ENCODE results near the gene CYP27A1.

The CYP27A1 gene

DNA sequence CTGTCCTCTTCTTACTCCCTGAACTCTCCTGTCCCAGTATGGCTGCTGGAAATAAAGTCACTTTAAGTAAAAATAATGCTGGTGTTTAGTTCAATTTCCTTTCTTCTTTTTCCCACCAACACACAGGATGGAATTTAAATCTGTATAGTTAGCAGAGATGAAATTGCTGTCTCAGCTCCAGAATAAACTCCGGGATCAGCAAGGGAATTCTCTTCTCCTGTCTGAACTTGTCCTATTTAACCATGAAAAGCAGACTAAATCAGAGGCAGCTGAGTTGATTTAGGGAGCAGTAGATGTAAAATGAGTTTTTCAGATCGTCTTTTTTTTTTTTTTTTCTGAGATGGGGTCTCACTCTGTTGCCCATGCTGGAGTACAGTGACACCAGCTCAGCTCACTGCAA is 45.4 kb upstream of the CYP27A1 start:
- Histone ChIP-seq H2BK12ac (ENCODE audit: low read length) (no peak overlapping the region), H3K14ac (ENCODE audit: low read length) (no peak overlapping the region), H3K79me2 (ENCODE audit: control insufficient read depth, insufficient read depth, low read length, poor library complexity) (no peaks in the 10 kb centered on the region), H3K9ac (ENCODE audit: low read length) (no peak overlapping the region), H3K4me3 (ENCODE audit: low read depth, low read length) (no peak overlapping the region), H3K79me1 (ENCODE audit: low read length) (no peaks in the 10 kb centered on the region), H3K4me2 (ENCODE audit: low read length) (no peak overlapping the region), H4K12ac (ENCODE audit: low read depth, low read length) (no peak overlapping the region), H3K18ac (ENCODE audit: low read length) (no peak overlapping the region), H3K27ac (ENCODE audit: low read depth, low read length) (no peak overlapping the region), H2AK5ac (ENCODE audit: low read length) (no peak overlapping the region), H3K4ac (ENCODE audit: low read depth, low read length) (no peak overlapping the region), H3K36me3 (ENCODE audit: control insufficient read depth in 1 of 2, insufficient read depth in 2 of 2, low read length in 2 of 2) (peaks cover 28 to 34% of the 10 kb centered on the region in 2 experiments), H3K23ac (ENCODE audit: low read length) (no peak overlapping the region), H3K9me3 (ENCODE audit: insufficient read depth, low read depth, low read length) (peaks cover 4% of the 10 kb centered on the region), H2BK5ac (ENCODE audit: low read depth, low read length, poor library complexity) (no peak overlapping the region), H4K91ac (ENCODE audit: low read depth, low read length) (no peak overlapping the region), H3K27me3 (ENCODE audit: insufficient read depth, low read length) (no peaks in the 10 kb centered on the region), H2AFZ (ENCODE audit: insufficient read depth, low read length, poor library complexity) (no peak overlapping the region), H3K4me1 (ENCODE audit: control insufficient read depth in 1 of 2, insufficient read depth in 2 of 2, low read length in 2 of 2) (peaks cover 0 to 8% of the 10 kb centered on the region in 2 experiments), H4K8ac (ENCODE audit: low read depth, low read length) (no peak overlapping the region), H2BK120ac (ENCODE audit: insufficient read depth, low read length, poor library complexity) (no peak overlapping the region)
- no peak for DNase-seq
- no CpG with 5 or more reads among the region's 2 CpGs for WGBS (ENCODE audit: extremely low coverage, insufficient coverage, insufficient read length)

DNA sequence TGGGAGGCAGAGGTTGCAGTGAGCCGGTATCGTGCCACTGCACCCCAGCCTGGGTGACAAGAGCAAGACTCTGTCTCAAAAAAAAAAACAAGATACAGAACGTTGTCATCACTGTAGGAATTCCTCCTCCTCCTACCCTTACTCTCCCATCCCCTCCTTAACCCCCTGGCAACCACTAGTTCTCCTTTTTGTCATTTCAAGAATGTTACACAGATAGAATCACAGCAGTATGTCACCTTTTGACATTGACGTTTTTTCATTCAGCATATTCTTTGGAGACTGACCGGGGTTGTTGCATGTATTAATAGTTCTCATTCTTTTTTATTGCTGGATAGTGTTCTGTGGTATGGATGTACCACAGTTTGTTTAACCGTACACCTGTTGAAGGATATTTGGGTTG is 38.9 kb upstream of the CYP27A1 start:
- Histone ChIP-seq H3K23ac (ENCODE audit: low read length) (no peak overlapping the region), H2BK12ac (ENCODE audit: low read length) (no peak overlapping the region), H3K36me3 (ENCODE audit: control insufficient read depth in 1 of 2, insufficient read depth in 2 of 2, low read length in 2 of 2) (peaks cover 44 to 57% of the 10 kb centered on the region in 2 experiments), H3K27ac (ENCODE audit: low read depth, low read length) (no peak overlapping the region), H3K79me1 (ENCODE audit: low read length) (no peaks in the 10 kb centered on the region), H4K91ac (ENCODE audit: low read depth, low read length) (no peak overlapping the region), H3K4ac (ENCODE audit: low read depth, low read length) (no peak overlapping the region), H2AFZ (ENCODE audit: insufficient read depth, low read length, poor library complexity) (no peak overlapping the region), H4K12ac (ENCODE audit: low read depth, low read length) (no peak overlapping the region), H2BK120ac (ENCODE audit: insufficient read depth, low read length, poor library complexity) (no peak overlapping the region), H2AK5ac (ENCODE audit: low read length) (no peak overlapping the region), H3K4me2 (ENCODE audit: low read length) (no peak overlapping the region), H4K8ac (ENCODE audit: low read depth, low read length) (no peak overlapping the region), H2BK5ac (ENCODE audit: low read depth, low read length, poor library complexity) (no peak overlapping the region), H3K18ac (ENCODE audit: low read length) (no peak overlapping the region), H3K27me3 (ENCODE audit: insufficient read depth, low read length) (no peaks in the 10 kb centered on the region), H3K9me3 (ENCODE audit: insufficient read depth, low read depth, low read length) (no peaks in the 10 kb centered on the region), H3K4me1 (ENCODE audit: control insufficient read depth in 1 of 2, insufficient read depth in 2 of 2, low read length in 2 of 2) (peaks cover 0 to 6% of the 10 kb centered on the region in 2 experiments), H3K4me3 (ENCODE audit: low read depth, low read length) (no peak overlapping the region), H3K14ac (ENCODE audit: low read length) (no peak overlapping the region), H3K9ac (ENCODE audit: low read length) (no peak overlapping the region), H3K79me2 (ENCODE audit: control insufficient read depth, insufficient read depth, low read length, poor library complexity) (no peaks in the 10 kb centered on the region)
- WGBS (ENCODE audit: extremely low coverage, insufficient coverage, insufficient read length): no CpG with 5 or more reads among the region's 6 CpGs
- DNase-seq: peak in 1 of 2 donors; percentile 54

GRCh38 chr2:218744615-218745014 is 37.3 kb upstream of the CYP27A1 start:
- Histone ChIP-seq H3K9me3 (ENCODE audit: insufficient read depth, low read depth, low read length) (no peaks in the 10 kb centered on the region), H3K4ac (ENCODE audit: low read depth, low read length) (no peak overlapping the region), H2AFZ (ENCODE audit: insufficient read depth, low read length, poor library complexity) (no peak overlapping the region), H3K14ac (ENCODE audit: low read length) (no peak overlapping the region), H3K23ac (ENCODE audit: low read length) (no peak overlapping the region), H2BK12ac (ENCODE audit: low read length) (no peak overlapping the region), H2BK5ac (ENCODE audit: low read depth, low read length, poor library complexity) (no peak overlapping the region), H4K12ac (ENCODE audit: low read depth, low read length) (no peak overlapping the region), H2BK120ac (ENCODE audit: insufficient read depth, low read length, poor library complexity) (no peak overlapping the region), H3K36me3 (ENCODE audit: control insufficient read depth in 1 of 2, insufficient read depth in 2 of 2, low read length in 2 of 2) (peaks cover 46 to 61% of the 10 kb centered on the region in 2 experiments), H2AK5ac (ENCODE audit: low read length) (no peak overlapping the region), H4K91ac (ENCODE audit: low read depth, low read length) (no peak overlapping the region), H4K8ac (ENCODE audit: low read depth, low read length) (no peak overlapping the region), H3K18ac (ENCODE audit: low read length) (no peak overlapping the region), H3K27ac (ENCODE audit: low read depth, low read length) (no peak overlapping the region), H3K4me1 (ENCODE audit: control insufficient read depth in 1 of 2, insufficient read depth in 2 of 2, low read length in 2 of 2) (peaks cover 0 to 6% of the 10 kb centered on the region in 2 experiments), H3K9ac (ENCODE audit: low read length) (no peak overlapping the region), H3K79me1 (ENCODE audit: low read length) (no peaks in the 10 kb centered on the region), H3K4me3 (ENCODE audit: low read depth, low read length) (no peak overlapping the region), H3K4me2 (ENCODE audit: low read length) (no peak overlapping the region), H3K27me3 (ENCODE audit: insufficient read depth, low read length) (no peaks in the 10 kb centered on the region), H3K79me2 (ENCODE audit: control insufficient read depth, insufficient read depth, low read length, poor library complexity) (no peaks in the 10 kb centered on the region)
- peak; percentile 9 to 27 for DNase-seq
- no CpG with 5 or more reads among the region's 3 CpGs for WGBS (ENCODE audit: extremely low coverage, insufficient coverage, insufficient read length)

GRCh38 chr2:218745160-218745558 is 36.8 kb upstream of the CYP27A1 start:
- H3K4me3 ChIP-seq (ENCODE audit: low read depth, low read length): no peak overlapping the region
- no peak overlapping the region for H2AFZ ChIP-seq (ENCODE audit: insufficient read depth, low read length, poor library complexity)
- H3K9ac ChIP-seq (ENCODE audit: low read length): no peak overlapping the region
- no peak overlapping the region for H4K91ac ChIP-seq (ENCODE audit: low read depth, low read length)
- no peak overlapping the region for H3K27ac ChIP-seq (ENCODE audit: low read depth, low read length)
- H3K79me1 ChIP-seq (ENCODE audit: low read length): no peaks in the 10 kb centered on the region
- H3K27me3 ChIP-seq (ENCODE audit: insufficient read depth, low read length): no peaks in the 10 kb centered on the region
- no peak overlapping the region for H3K4ac ChIP-seq (ENCODE audit: low read depth, low read length)
- H3K36me3 ChIP-seq (ENCODE audit: control insufficient read depth in 1 of 2, insufficient read depth in 2 of 2, low read length in 2 of 2): peaks cover 49 to 61% of the 10 kb centered on the region in 2 experiments
- peaks cover 0 to 6% of the 10 kb centered on the region in 2 experiments for H3K4me1 ChIP-seq (ENCODE audit: control insufficient read depth in 1 of 2, insufficient read depth in 2 of 2, low read length in 2 of 2)
- no peak overlapping the region for H2BK12ac ChIP-seq (ENCODE audit: low read length)
- H2BK5ac ChIP-seq (ENCODE audit: low read depth, low read length, poor library complexity): peak overlapping the region; percentile 5
- WGBS (ENCODE audit: extremely low coverage, insufficient coverage, insufficient read length): no CpG with 5 or more reads among the region's 5 CpGs
- H2BK120ac ChIP-seq (ENCODE audit: insufficient read depth, low read length, poor library complexity): no peak overlapping the region
- no peak overlapping the region for H4K8ac ChIP-seq (ENCODE audit: low read depth, low read length)
- H3K14ac ChIP-seq (ENCODE audit: low read length): no peak overlapping the region
- no peaks in the 10 kb centered on the region for H3K79me2 ChIP-seq (ENCODE audit: control insufficient read depth, insufficient read depth, low read length, poor library complexity)
- H2AK5ac ChIP-seq (ENCODE audit: low read length): no peak overlapping the region
- H3K4me2 ChIP-seq (ENCODE audit: low read length): no peak overlapping the region
- no peak overlapping the region for H3K23ac ChIP-seq (ENCODE audit: low read length)
- H4K12ac ChIP-seq (ENCODE audit: low read depth, low read length): no peak overlapping the region
- peak; percentile 9 to 11 for DNase-seq
- H3K9me3 ChIP-seq (ENCODE audit: insufficient read depth, low read depth, low read length): no peaks in the 10 kb centered on the region
- peak overlapping the region; percentile 11 for H3K18ac ChIP-seq (ENCODE audit: low read length)
